A673 (cell line): Measurements from ENCODE around the gene EVPL. TPM values are rescaled to one million over a fixed set of nuclear protein-coding genes. Genes with fewer than 3 reads are reported as not detected.

Experiments used
- Bru-seq: library from RNA; stranded (reverse); fragments of 400-500 nt; gene quantifications from one replicate; lab custom pipeline; 2021; lab: Mats Ljungman, UMichigan
- BruChase-seq, 2 experiments: library from RNA; stranded (reverse); fragments of 400-500 nt; gene quantifications; one replicate each; lab custom pipeline; 2021; lab: Mats Ljungman, UMichigan
- BruUV-seq: library from RNA; stranded (reverse); fragments of 400-500 nt; replicated peaks from 2 replicates; lab custom pipeline; 2021; lab: Mats Ljungman, UMichigan
- CTCF ChIA-PET: fragments of 300-600 bp; sonication (Branson Sonifier 250); formaldehyde crosslinking; loops from one replicate; lab custom pipeline; 2022; ENCODE audit warnings: antibody characterized with exemption; lab: Charles Lee
- POLR2A ChIA-PET: fragments of 300-600 bp; sonication (Branson Sonifier 250); formaldehyde crosslinking; loops from one replicate; lab custom pipeline; 2022; ENCODE audit warnings: antibody characterized with exemption; ENCODE audit not compliant: low non-redundant PET; lab: Charles Lee
- DNase-seq: peaks from one replicate; pipeline ENCODE4 v3.0.0-alpha.2; 2015; ENCODE audit warnings: low spot score
- H3K27ac ChIP-seq: fragments of 200-600 bp; sonication (generic); 2 replicates; pipeline ENCODE4 v1.5.1; 2016; ENCODE audit warnings: mixed run types, low read depth, mild to moderate bottlenecking, mixed read lengths, antibody characterized with exemption, low read length; ENCODE audit not compliant: poor library complexity, severe bottlenecking
- H3K27me3 ChIP-seq: fragments of 200-600 bp; sonication (generic); replicated peaks from 2 replicates; pipeline ENCODE4 v1.6.1; 2017; ENCODE audit warnings: mixed run types, low read depth, mild to moderate bottlenecking, mixed read lengths, antibody characterized with exemption, low read length; ENCODE audit not compliant: insufficient read depth, poor library complexity
- H3K36me3 ChIP-seq: fragments of 200-600 bp; sonication (generic); 2 replicates; pipeline ENCODE4 v1.6.1; 2016; ENCODE audit warnings: mixed run types, mild to moderate bottlenecking, mixed read lengths, antibody characterized with exemption, low read length; ENCODE audit not compliant: insufficient read depth, poor library complexity, severe bottlenecking
- H3K4me1 ChIP-seq: fragments of 200-600 bp; sonication (generic); 2 replicates; pipeline ENCODE4 v1.6.1; 2017; ENCODE audit warnings: mixed run types, mild to moderate bottlenecking, mixed read lengths, antibody characterized with exemption, low read length; ENCODE audit not compliant: insufficient read depth, poor library complexity, severe bottlenecking
- H3K4me3 ChIP-seq: fragments of 200-600 bp; sonication (generic); 2 replicates; pipeline ENCODE4 v1.5.1; 2016; ENCODE audit warnings: low read depth, mixed run types, mild to moderate bottlenecking, mixed read lengths, low read length; ENCODE audit not compliant: poor library complexity, severe bottlenecking
- H3K9me3 ChIP-seq: fragments of 200-600 bp; sonication (generic); 2 replicates; pipeline ENCODE4 v1.6.1; 2016; ENCODE audit warnings: mixed run types, low read depth, mild to moderate bottlenecking, mixed read lengths, antibody characterized with exemption, low read length; ENCODE audit not compliant: poor library complexity, severe bottlenecking
- CTCF ChIP-seq: fragments of 300-800, 200-600 bp; sonication (generic); conservative IDR thresholded peaks from 2 replicates; pipeline ENCODE4 v1.5.1; 2017; ENCODE audit warnings: low read depth, mild to moderate bottlenecking, antibody characterized with exemption, low read length, moderate library complexity, mixed read lengths
- EZH2 ChIP-seq: fragments of 200-600 bp; sonication (generic); IDR thresholded peaks from 2 replicates; pipeline ENCODE4 v1.6.1; 2017; ENCODE audit warnings: borderline replicate concordance, low read depth, mild to moderate bottlenecking, mixed read lengths, antibody characterized with exemption, low read length; ENCODE audit not compliant: poor library complexity, severe bottlenecking
- intact Hi-C: fragments of 100-400 bp; cut with micrococcal nuclease; formaldehyde crosslinking; loops from one replicate; pipeline ENCODE4 v1.10.0; 2022; ENCODE audit not compliant: unreplicated experiment
- long read RNA-seq: library from polyadenylated mRNA; stranded (forward); transcript quantifications from one replicate; pipeline ENCODE4 v2.0.0, GENCODE V29; 2022
- total RNA-seq: library from RNA; stranded (reverse); gene quantifications from 2 replicates; pipeline ENCODE4 v1.2.3, GENCODE V29; 2021

Gene EVPL
- 0.15 and 0.21 TPM in 2 replicates for total RNA-seq
- not detected for Bru-seq, nascent RNA
- BruChase-seq, experiment 1, labeled RNA remaining after a 2-hour chase = percentile 4 among the genes with signal in this experiment
- BruChase-seq, experiment 2, labeled RNA remaining after a 6-hour chase = percentile 18 among the genes with signal in this experiment
- long read RNA-seq = 0 reads

- TF ChIP-seq EZH2 (no peak), CTCF (no peak)
- Histone ChIP-seq H3K36me3 (no peaks in the 10 kb centered on the region), H3K27me3 (no peaks in the 10 kb centered on the region), H3K4me3 (no peak within 1 kb of the TSS), H3K27ac (no peak within 1 kb of the TSS), H3K9me3 (no peaks in the 10 kb centered on the region), H3K4me1 (peaks cover 18% of the 10 kb centered on the region)
- ChIA-PET CTCF (no interaction called here), POLR2A (no interaction called here)
- no peak for DNase-seq
- intact Hi-C loops = no loop called here
- no TSS peak for BruUV-seq
These were observed at the start of gene EVPL for GRCh38 chr17:76027159-76027839. TSS of gene EVPL (minus strand) at chr17:76027306. CDS start at chr17:76027198, 108 bp downstream.

DNA sequence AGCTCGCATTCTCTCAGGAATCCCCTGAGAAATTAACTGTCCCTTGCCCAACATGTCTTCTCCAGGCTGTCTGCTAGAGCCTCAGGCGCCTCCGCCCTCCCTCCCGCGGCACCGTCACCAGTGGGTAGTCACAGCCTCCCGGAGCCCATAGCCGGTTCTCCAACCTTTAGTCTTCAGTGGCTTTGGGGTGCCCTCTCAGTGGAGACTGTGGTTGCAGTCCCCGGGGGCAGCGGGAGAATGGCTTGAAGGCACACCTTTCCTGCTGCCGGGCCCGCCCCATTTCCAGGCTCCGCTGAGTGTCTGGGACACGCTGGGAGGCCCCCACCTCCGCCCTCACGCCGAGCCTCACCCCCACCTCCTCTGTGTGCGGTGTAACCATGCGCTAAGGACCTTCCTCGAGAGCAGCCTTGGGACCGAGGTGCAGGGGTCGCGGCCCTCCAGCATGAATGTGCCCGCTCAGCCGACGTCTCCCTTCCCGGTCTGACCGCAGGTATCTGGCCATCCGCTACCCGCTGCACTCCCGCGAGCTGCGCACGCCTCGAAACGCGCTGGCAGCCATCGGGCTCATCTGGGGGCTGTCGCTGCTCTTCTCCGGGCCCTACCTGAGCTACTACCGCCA lies 49.1 kb upstream of the EVPL start:
- intact Hi-C loops = loop anchor here (10.0 kb wide), 1 partner anchor 61 kb away; no protein-coding TSS in a partner anchor
- peaks cover 10% of the 10 kb centered on the region for H3K4me1 ChIP-seq
- no peaks in the 10 kb centered on the region for H3K9me3 ChIP-seq
- peaks cover 71% of the 10 kb centered on the region for H3K27me3 ChIP-seq
- no peaks in the 10 kb centered on the region for H3K36me3 ChIP-seq
- POLR2A ChIA-PET = no interaction called here
- DNase-seq = no peak
- BruUV-seq = no TSS peak
- CTCF ChIA-PET = no interaction called here
- H3K4me3 ChIP-seq = no peak overlapping the region
- TF ChIP-seq EZH2 (peak; percentile 8), CTCF (no peak)
- H3K27ac ChIP-seq = no peak overlapping the region

DNA sequence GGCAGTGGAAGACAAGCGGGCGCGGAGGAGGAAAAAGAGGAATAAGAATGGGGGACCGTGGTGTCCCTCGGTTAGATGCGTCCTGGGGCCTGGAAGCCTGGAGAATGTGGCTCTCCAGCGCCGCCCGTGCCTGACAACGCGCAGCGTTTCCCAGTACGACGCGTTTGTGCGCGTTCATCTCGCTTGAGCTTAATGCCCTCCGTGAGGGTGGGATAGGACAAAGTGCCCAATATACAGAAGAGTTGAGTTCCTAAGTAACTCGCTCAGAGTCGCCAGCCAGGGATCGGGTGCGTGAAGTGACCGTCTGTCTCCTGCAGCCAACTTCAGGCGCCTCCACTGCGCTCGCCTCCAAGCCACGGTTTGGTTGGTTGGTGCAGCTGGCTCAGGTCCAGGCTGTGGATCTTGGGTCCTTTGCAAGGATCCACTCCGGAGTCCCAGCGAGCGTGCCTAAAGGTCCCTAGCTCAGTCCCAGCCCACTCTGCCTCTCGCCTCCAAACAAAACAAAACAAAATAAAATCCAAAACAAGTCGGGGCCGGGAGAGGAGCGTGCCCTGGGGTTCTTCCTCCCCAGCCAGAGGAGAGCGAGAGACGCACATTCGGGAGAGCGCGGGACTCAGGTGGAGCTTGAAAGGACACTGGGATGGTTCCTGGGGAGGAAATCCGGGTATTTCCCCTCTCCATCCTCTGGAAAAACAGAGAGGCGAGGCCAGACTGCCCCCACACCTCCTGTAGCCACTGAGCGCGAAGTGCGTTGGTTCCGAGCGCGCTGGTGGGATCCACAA lies 48.4 kb upstream of the EVPL start:
- peak; percentile 67 for DNase-seq
- H3K36me3 ChIP-seq = no peaks in the 10 kb centered on the region
- no TSS peak for BruUV-seq
- peak overlapping the region; percentile 24 for H3K4me3 ChIP-seq
- no peak overlapping the region for H3K27ac ChIP-seq
- CTCF ChIA-PET = interaction anchor here (0.5 kb wide), 1 partner anchor 57 kb away, joined by 3 read pairs; no protein-coding TSS in a partner anchor
- TF ChIP-seq CTCF (peak; percentile 46), EZH2 (peak; percentile 21)
- intact Hi-C loops = loop anchor here (10.0 kb wide), 1 partner anchor 61 kb away; no protein-coding TSS in a partner anchor
- POLR2A ChIA-PET = no interaction called here
- H3K9me3 ChIP-seq = no peaks in the 10 kb centered on the region
- H3K4me1 ChIP-seq = peaks cover 17% of the 10 kb centered on the region
- H3K27me3 ChIP-seq = peaks cover 71% of the 10 kb centered on the region
